ENCODE results near the gene CD93. TPM values are rescaled to one million over a fixed set of nuclear protein-coding genes. Genes with fewer than 3 reads are reported as not detected.

The CD93 gene
- total RNA-seq, 1 donor from 2014 or later = 0.30 TPM

- no peak for DNase-seq (ENCODE audit: low read depth)
These were observed 35.0 kb upstream of the CD93 start for GRCh38 chr20:23120936-23121750.

GRCh38 chr20:23120261-23120660, 34.1 kb upstream of the CD93 start:
- no peak for DNase-seq (ENCODE audit: low read depth)

- DNase-seq (ENCODE audit: low read depth) = no peak
These were observed 33.5 kb upstream of the CD93 start for GRCh38 chr20:23119456-23120216.

- no peak for DNase-seq (ENCODE audit: low read depth)
These were observed 32.6 kb upstream of the CD93 start for GRCh38 chr20:23118766-23119165.

- no peak for DNase-seq (ENCODE audit: low read depth)
These were observed 32.0 kb upstream of the CD93 start for GRCh38 chr20:23118144-23118543.

GRCh38 chr20:23117738-23118137, 31.6 kb upstream of the CD93 start:
- no peak for DNase-seq (ENCODE audit: low read depth)

GRCh38 chr20:23116311-23117089, 30.4 kb upstream of the CD93 start:
- peak; percentile 48 for DNase-seq (ENCODE audit: low read depth)

GRCh38 chr20:23115822-23116221, 29.7 kb upstream of the CD93 start:
- no peak for DNase-seq (ENCODE audit: low read depth)

GRCh38 chr20:23114448-23115082, 28.4 kb upstream of the CD93 start:
- DNase-seq (ENCODE audit: low read depth) = no peak

GRCh38 chr20:23114018-23114417, 27.9 kb upstream of the CD93 start:
- no peak for DNase-seq (ENCODE audit: low read depth)

- DNase-seq (ENCODE audit: low read depth) = no peak
These were observed 26.5 kb upstream of the CD93 start for GRCh38 chr20:23112595-23112994.

- no peak for DNase-seq (ENCODE audit: low read depth)
These were observed 25.8 kb upstream of the CD93 start for GRCh38 chr20:23111944-23112342.

- DNase-seq (ENCODE audit: low read depth) = no peak
These were observed 25.3 kb upstream of the CD93 start for GRCh38 chr20:23111307-23111943.

GRCh38 chr20:23108871-23109270, 22.7 kb upstream of the CD93 start:
- no peak for DNase-seq (ENCODE audit: low read depth)

GRCh38 chr20:23107466-23107865, 21.3 kb upstream of the CD93 start:
- DNase-seq (ENCODE audit: low read depth) = no peak

- no peak for DNase-seq (ENCODE audit: low read depth)
These were observed 20.2 kb upstream of the CD93 start for GRCh38 chr20:23106271-23106851.

GRCh38 chr20:23105193-23105592, 19.1 kb upstream of the CD93 start:
- no peak for DNase-seq (ENCODE audit: low read depth)

- DNase-seq (ENCODE audit: low read depth) = no peak
These were observed 17.3 kb upstream of the CD93 start for GRCh38 chr20:23103284-23104018.

GRCh38 chr20:23101696-23102406, 15.7 kb upstream of the CD93 start:
- DNase-seq (ENCODE audit: low read depth) = no peak

GRCh38 chr20:23100720-23101107, 14.6 kb upstream of the CD93 start:
- DNase-seq (ENCODE audit: low read depth) = no peak

Measured in renal cortical epithelial cell (primary cell).